Hair follicle dermal papilla cell (primary cell): ENCODE data around the gene SH3GL3. TPM values are rescaled to one million over a fixed set of nuclear protein-coding genes. Genes with fewer than 3 reads are reported as not detected.

Experiments used
- total RNA-seq: library from RNA; depleted of rRNA; stranded (reverse); fragments of >200 nt; gene quantifications from 2 replicates; pipeline ENCODE4 v1.2.3, GENCODE V29; 2012

Gene SH3GL3, protein sequence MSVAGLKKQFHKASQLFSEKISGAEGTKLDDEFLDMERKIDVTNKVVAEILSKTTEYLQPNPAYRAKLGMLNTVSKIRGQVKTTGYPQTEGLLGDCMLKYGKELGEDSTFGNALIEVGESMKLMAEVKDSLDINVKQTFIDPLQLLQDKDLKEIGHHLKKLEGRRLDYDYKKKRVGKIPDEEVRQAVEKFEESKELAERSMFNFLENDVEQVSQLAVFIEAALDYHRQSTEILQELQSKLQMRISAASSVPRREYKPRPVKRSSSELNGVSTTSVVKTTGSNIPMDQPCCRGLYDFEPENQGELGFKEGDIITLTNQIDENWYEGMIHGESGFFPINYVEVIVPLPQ
- 0.24 TPM in 1 of 2 replicates, not detected in the other for total RNA-seq

DNA sequence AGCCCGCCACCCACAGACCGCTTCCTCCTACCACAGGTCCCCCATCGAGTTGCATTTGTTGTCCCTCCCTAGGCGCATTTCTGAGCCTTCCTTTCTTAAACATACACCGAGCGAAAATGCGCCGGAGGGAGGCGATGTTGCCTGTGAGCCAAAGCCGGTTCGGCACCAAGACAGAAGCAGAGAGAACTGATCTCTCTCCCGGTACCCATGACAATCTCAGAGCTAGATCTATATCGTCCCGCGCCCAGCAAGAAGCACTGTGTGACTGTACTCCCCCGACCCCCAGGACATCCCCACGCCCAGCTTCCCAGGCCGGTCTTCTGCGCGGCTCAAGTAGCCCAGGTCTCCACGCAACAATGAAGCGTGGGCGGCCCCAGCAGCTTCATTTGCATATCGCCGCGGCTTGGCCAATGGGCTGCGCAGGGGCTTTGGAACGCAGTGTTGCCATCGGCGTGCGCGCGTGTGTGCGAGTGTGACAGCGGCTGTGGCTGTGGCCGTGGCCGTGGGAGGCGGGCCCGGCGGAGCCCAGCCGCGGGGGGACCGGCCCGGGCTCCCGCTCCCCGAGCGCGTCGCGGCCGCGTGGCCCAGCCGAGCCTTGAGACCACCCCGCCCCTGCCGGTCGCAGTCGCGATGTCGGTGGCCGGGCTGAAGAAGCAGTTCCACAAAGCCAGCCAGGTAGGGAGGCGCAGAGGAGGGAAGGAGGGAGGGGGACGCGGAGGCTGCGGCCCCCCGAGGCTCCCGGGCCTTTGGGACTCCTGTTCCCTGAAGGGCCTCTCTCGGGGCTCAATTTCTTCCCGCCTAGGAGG, at the start of gene SH3GL3:
SH3GL3 (plus strand) TSS at position 438 of the 806 bp plus-strand sequence; CDS start at position 631, 193 bp downstream.

GRCh38 chr15:83653639-83654378, 206.7 kb downstream of the SH3GL3 start, which contains the start of gene ADAMTSL3:
TSS of gene ADAMTSL3 (plus strand) at chr15:83654123. CDS start at chr15:83655762, 1,639 bp downstream.

Other genes with a start within 250 kb of the SH3GL3 start
- gene HDGFL3, start 239.5 kb upstream of the SH3GL3 start, total RNA-seq = 29.8 and 38.6 TPM in 2 replicates
- 20.3 and 37.4 TPM in 2 replicates for gene BNC1, start 162.7 kb upstream of the SH3GL3 start, total RNA-seq
- gene ADAMTSL3, start 206.8 kb downstream of the SH3GL3 start, total RNA-seq = not detected in 2 replicates